GM13977 (cell line): Measurements from ENCODE around the gene EXD3.

Experiments used
- DNase-seq: peaks from one replicate; pipeline ENCODE4 v3.0.0; 2012; ENCODE audit warnings: low spot score
- CTCF ChIP-seq: IDR thresholded peaks from 2 replicates; pipeline ENCODE4 v1.5.1; 2012; ENCODE audit warnings: mild to moderate bottlenecking, control low read depth; ENCODE audit not compliant: insufficient read depth; ENCODE audit errors: extremely low read depth, missing control alignments
- in situ Hi-C: fragments of 300-500 bp; cut with MboI; formaldehyde crosslinking; loops from one replicate; pipeline ENCODE4 v1.12.0; 2022; ENCODE audit warnings: low sequenced_read_pairs, low pct_unique_long_range_greater_than_20kb, mixed read lengths, inconsistent platforms; ENCODE audit not compliant: unreplicated experiment

The EXD3 gene

GRCh38 chr9:137268538-137269201, 154.3 kb downstream of the EXD3 start:
- no peak for DNase-seq
- in situ Hi-C loops, result no loop called here

GRCh38 chr9:137267933-137268355, 155.0 kb downstream of the EXD3 start:
- TF ChIP-seq CTCF, result no peak
- no peak for DNase-seq
- in situ Hi-C loops, result no loop called here

More at GRCh38 chr9:137268538-137269201, 154.3 kb downstream of the EXD3 start:
- TF ChIP-seq CTCF, result no peak

GRCh38 chr9:137266585-137267453, 156.1 kb downstream of the EXD3 start:
- DNase-seq, result no peak
- TF ChIP-seq CTCF, result no peak
- in situ Hi-C loops, result no loop called here

- no peak for TF ChIP-seq CTCF
- in situ Hi-C loops, result no loop called here
- no peak for DNase-seq
Measured at GRCh38 chr9:137266162-137266527, 156.8 kb downstream of the EXD3 start.

- no peak for DNase-seq
- no peak for TF ChIP-seq CTCF
- in situ Hi-C loops, result no loop called here
Measured at GRCh38 chr9:137265496-137266161, 157.3 kb downstream of the EXD3 start.

- TF ChIP-seq CTCF, result no peak
- in situ Hi-C loops, result no loop called here
- DNase-seq, result no peak
Measured at GRCh38 chr9:137264067-137264466, 158.9 kb downstream of the EXD3 start.
